Measurements from ENCODE around the gene SLC22A23. TPM values are rescaled to one million over a fixed set of nuclear protein-coding genes. Genes with fewer than 3 reads are reported as not detected.

Gene SLC22A23
- total RNA-seq, 1 experiment from 2014 or later: 6.8 TPM

GRCh38 chr6:3411967-3412778 lies 44.7 kb downstream of the SLC22A23 start:
- Mint-ChIP-seq H3K27me3 (ENCODE audit: low read depth) (no peaks in the 10 kb centered on the region; the same call in 1 of the 2 replicates), H3K9me3 (peaks cover 7 to 9% of the 10 kb centered on the region in 2 experiments), H3K36me3 (ENCODE audit: insufficient read depth in 1 of 3, low read depth in 3 of 3) (peaks cover 7 to 34% (median 16%) of the 10 kb centered on the region in 3 experiments), H3K27ac (no peak overlapping the region; a peak in 1 of 7 replicates), H3K4me3 (no peak overlapping the region), H3K4me1 (peaks cover 50 to 53% of the 10 kb centered on the region in 2 experiments)
- Histone ChIP-seq H3K79me2 (ENCODE audit: insufficient read depth, low read length) (no peaks in the 10 kb centered on the region; the same call in 1 of the 2 replicates), H3K4me1 (ENCODE audit: insufficient read depth, low read length) (peaks cover 23% of the 10 kb centered on the region), H2AFZ (ENCODE audit: low read length) (no peak overlapping the region), H3K9me3 (ENCODE audit: control insufficient read depth, low read depth, low read length) (no peaks in the 10 kb centered on the region), H3K4me2 (ENCODE audit: insufficient read depth, insufficient read length, low read length) (no peak overlapping the region), H3K4ac (ENCODE audit: low read depth, low read length) (no peak overlapping the region), H3K27me3 (ENCODE audit: insufficient read depth, low read length) (no peaks in the 10 kb centered on the region), H2BK15ac (ENCODE audit: low read depth, low read length) (no peak overlapping the region), H3K79me1 (ENCODE audit: insufficient read depth, low read depth, low read length, poor library complexity, severe bottlenecking) (peaks cover 3% of the 10 kb centered on the region), H3K18ac (ENCODE audit: insufficient read length, low read depth, low read length) (no peak overlapping the region), H3K56ac (ENCODE audit: insufficient read length, low read depth, low read length) (no peak overlapping the region), H3K23ac (ENCODE audit: insufficient read length, low read depth, low read length) (no peak overlapping the region), H4K5ac (ENCODE audit: insufficient read length, low read depth, low read length) (no peak overlapping the region), H4K20me1 (ENCODE audit: control insufficient read depth, insufficient read depth, insufficient read length) (no peaks in the 10 kb centered on the region), H2BK5ac (ENCODE audit: insufficient read length, low read length) (no peak overlapping the region), H3K27ac (ENCODE audit: insufficient read length, low read depth, low read length) (no peak overlapping the region), H3T11ph (ENCODE audit: low read length) (no peak overlapping the region), H3K23me2 (ENCODE audit: insufficient read length, low read depth, low read length, poor library complexity, severe bottlenecking) (no peaks in the 10 kb centered on the region), H2AK5ac (ENCODE audit: insufficient read length, low read length) (no peak overlapping the region), H3K9ac (ENCODE audit: extremely low read depth, insufficient read length, low read length) (no peak overlapping the region), H4K8ac (replicated peaks; ENCODE audit: insufficient read length, low read depth, low read length) (no peak overlapping the region), H2BK120ac (ENCODE audit: low read depth, low read length, poor library complexity, severe bottlenecking) (no peak overlapping the region), H2BK20ac (ENCODE audit: low read depth, low read length, poor library complexity, severe bottlenecking) (no peak overlapping the region), H3K14ac (ENCODE audit: insufficient read depth, low read length) (no peak overlapping the region), H2BK12ac (ENCODE audit: insufficient read length, low read depth, low read length) (no peak overlapping the region), H4K91ac (ENCODE audit: insufficient read length, low read depth, low read length) (no peak overlapping the region)
- no peak for DNase-seq
- no CpG with 5 or more reads among the region's 11 CpGs for WGBS (ENCODE audit: extremely low coverage, insufficient read length, low lambda C conversion rate)
- TF ChIP-seq, protein P1, sequence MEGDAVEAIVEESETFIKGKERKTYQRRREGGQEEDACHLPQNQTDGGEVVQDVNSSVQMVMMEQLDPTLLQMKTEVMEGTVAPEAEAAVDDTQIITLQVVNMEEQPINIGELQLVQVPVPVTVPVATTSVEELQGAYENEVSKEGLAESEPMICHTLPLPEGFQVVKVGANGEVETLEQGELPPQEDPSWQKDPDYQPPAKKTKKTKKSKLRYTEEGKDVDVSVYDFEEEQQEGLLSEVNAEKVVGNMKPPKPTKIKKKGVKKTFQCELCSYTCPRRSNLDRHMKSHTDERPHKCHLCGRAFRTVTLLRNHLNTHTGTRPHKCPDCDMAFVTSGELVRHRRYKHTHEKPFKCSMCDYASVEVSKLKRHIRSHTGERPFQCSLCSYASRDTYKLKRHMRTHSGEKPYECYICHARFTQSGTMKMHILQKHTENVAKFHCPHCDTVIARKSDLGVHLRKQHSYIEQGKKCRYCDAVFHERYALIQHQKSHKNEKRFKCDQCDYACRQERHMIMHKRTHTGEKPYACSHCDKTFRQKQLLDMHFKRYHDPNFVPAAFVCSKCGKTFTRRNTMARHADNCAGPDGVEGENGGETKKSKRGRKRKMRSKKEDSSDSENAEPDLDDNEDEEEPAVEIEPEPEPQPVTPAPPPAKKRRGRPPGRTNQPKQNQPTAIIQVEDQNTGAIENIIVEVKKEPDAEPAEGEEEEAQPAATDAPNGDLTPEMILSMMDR (conservative IDR thresholded peaks at IDR 0.05): no peak
